T-helper 17 cell (primary cell): Measurements from ENCODE around the gene SOCS1. TPM values are rescaled to one million over a fixed set of nuclear protein-coding genes. Genes with fewer than 3 reads are reported as not detected.

Experiments
- ATAC-seq: fragments of 150-1000 bp; cut with Tn5 transposase; 2 replicates; pipeline ENCODE4 v1.10.0; 2021; ENCODE audit warnings: mild to moderate bottlenecking, moderate library complexity
- DNase-seq, 3 donors: peaks; one replicate each; pipeline versions ENCODE4 v3.0.0 to v3.0.0-alpha.2; 2020 to 2021
- H3K9me3 ChIP-seq: one replicate; pipeline ENCODE4 v1.7.0; 2013; ENCODE audit warnings: low read length, mild to moderate bottlenecking; ENCODE audit not compliant: control insufficient read depth, poor library complexity, severe bottlenecking
- H3K27ac Mint-ChIP-seq: one replicate; pipeline ENCODE4 v1.8.0; 2022; ENCODE audit warnings: mild to moderate bottlenecking, moderate library complexity, mixed read lengths
- H3K27me3 Mint-ChIP-seq: one replicate; pipeline ENCODE4 v1.8.0; 2022; ENCODE audit warnings: mixed read lengths
- H3K36me3 Mint-ChIP-seq: one replicate; pipeline ENCODE4 v1.8.0; 2022; ENCODE audit warnings: low read depth, mixed read lengths
- H3K4me1 Mint-ChIP-seq: one replicate; pipeline ENCODE4 v1.8.0; 2022; ENCODE audit warnings: mild to moderate bottlenecking, mixed read lengths
- H3K4me3 Mint-ChIP-seq: one replicate; pipeline ENCODE4 v1.8.0; 2022; ENCODE audit warnings: mild to moderate bottlenecking, moderate library complexity, mixed read lengths
- total RNA-seq, 4 donors: library from RNA in 2 of 4; stranded (reverse) in 2 of 4; gene quantifications; one replicate each; pipeline ENCODE4 v1.2.3 and lab custom pipeline; 2022 to 2026

SOCS1 gene
- total RNA-seq, 2 donors from 2014 or later, result 42.1 to 49.5 TPM

DNA sequence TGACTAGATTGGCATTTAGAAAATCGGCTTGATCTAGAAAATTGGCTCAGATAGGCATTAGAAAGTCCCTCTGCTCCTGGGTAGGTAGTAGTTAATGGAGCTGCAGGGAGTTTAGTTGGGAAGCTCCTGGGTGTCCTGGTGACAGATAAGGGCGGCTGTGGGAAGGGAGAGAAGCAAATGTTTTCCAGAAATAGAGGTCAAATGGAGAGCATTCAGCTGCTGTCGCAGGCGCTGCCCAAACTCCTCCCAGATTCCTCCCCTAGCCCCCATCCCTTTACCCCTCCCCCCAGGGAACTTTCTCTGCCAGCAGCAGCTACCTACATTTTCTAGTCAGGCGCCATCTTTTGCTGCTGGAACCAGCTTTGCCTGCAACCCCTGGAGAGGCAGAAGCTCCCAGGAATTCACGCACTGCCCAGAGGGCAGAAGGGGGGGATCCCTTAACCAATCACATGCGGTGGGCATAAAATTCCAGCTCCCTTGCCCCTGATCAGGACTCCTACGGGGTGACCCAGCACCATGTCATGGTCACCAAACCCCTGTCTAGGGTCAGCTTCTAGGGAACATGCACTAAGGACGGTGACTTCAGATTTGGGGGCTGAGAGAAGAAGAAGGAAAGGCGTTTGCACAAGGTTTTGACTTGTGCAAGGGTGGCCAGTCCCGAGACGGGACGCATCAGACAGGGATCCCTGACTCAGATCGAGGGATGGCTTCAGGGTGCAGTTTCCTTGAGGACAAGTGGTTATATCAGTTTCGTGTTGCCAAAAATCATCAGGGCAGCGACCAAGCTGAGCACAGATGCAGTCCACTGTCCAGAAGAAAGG is 43.8 kb downstream of the SOCS1 start:
- Mint-ChIP-seq H3K4me3 (no peak overlapping the region), H3K27me3 (no peaks in the 10 kb centered on the region), H3K4me1 (peaks cover 8% of the 10 kb centered on the region), H3K27ac (no peak overlapping the region), H3K36me3 (no peaks in the 10 kb centered on the region)
- DNase-seq (no peak), ATAC-seq (no peak)
- H3K9me3 ChIP-seq, result no peaks in the 10 kb centered on the region

DNA sequence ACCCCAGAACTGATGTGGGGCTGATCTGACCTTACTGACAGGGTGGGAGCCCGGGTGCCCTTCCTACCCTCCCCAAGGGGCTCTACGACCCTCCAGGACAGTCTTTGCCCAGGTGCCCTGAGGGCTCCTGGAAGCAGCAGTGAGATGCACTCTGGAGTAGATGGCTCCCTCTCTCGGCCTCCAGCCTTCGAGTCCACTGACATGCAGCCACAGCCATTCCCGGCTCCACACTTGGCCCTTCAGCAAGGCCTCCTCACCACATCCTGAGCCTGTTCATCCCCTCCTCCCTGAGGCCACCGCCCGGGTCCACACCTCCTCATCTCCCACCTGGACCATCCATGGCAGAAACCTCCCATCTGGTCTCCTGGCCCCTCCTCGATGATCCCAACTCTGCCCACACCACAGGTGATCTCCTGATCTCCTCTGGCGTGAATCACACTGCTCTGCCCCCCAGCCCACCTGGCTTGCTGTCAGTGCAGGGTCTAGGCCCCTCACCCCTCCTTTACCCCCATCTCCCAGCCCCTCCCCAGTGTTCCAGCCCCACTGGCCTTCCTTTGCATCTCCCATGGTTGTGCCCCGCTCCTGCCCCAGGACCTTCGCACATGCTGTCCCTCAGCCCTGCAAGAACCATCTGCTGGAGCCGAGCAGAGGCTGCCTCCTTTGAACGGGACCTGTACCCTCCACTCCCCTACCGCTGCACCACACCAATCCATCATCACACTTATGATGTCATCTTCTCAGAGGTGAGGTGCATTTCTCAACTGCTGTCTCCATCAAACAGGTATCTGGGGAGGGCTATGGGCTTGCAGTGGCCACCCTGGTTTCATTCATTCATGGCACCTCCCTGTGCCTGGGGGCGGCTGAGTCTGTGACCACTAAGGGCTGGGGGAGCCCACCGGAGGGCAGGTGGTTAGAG is 44.7 kb downstream of the SOCS1 start:
- no peaks in the 10 kb centered on the region for H3K27me3 Mint-ChIP-seq
- H3K4me3 Mint-ChIP-seq, result no peak overlapping the region
- no peak for DNase-seq
- H3K36me3 Mint-ChIP-seq, result no peaks in the 10 kb centered on the region
- ATAC-seq, result no peak
- H3K4me1 Mint-ChIP-seq, result peaks cover 15% of the 10 kb centered on the region
- no peaks in the 10 kb centered on the region for H3K9me3 ChIP-seq
- H3K27ac Mint-ChIP-seq, result no peak overlapping the region

DNA sequence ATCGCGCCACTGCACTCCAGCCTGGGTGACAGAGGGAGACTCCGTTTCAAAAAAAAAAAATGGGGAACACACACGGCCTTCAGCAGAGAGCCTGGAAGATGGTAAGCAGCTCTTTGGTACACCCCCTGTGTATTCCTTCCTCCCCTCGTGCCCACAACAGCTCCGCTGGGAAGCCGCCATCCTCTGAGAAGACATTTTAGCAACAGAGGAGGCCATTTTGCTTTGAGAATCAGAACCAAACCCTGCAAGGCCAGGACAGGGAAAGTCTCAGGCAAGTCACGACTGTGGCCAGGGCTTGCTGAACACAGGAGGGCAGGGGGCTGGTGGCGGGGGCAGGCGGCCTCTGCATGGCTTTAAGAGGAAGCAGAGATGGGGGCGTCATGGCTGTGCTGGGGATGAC is 45.7 kb downstream of the SOCS1 start:
- H3K4me3 Mint-ChIP-seq, result no peak overlapping the region
- no peak for ATAC-seq
- H3K27me3 Mint-ChIP-seq, result no peaks in the 10 kb centered on the region
- H3K4me1 Mint-ChIP-seq, result peaks cover 19% of the 10 kb centered on the region
- H3K36me3 Mint-ChIP-seq, result no peaks in the 10 kb centered on the region
- no peak overlapping the region for H3K27ac Mint-ChIP-seq
- no peak for DNase-seq
- no peaks in the 10 kb centered on the region for H3K9me3 ChIP-seq

DNA sequence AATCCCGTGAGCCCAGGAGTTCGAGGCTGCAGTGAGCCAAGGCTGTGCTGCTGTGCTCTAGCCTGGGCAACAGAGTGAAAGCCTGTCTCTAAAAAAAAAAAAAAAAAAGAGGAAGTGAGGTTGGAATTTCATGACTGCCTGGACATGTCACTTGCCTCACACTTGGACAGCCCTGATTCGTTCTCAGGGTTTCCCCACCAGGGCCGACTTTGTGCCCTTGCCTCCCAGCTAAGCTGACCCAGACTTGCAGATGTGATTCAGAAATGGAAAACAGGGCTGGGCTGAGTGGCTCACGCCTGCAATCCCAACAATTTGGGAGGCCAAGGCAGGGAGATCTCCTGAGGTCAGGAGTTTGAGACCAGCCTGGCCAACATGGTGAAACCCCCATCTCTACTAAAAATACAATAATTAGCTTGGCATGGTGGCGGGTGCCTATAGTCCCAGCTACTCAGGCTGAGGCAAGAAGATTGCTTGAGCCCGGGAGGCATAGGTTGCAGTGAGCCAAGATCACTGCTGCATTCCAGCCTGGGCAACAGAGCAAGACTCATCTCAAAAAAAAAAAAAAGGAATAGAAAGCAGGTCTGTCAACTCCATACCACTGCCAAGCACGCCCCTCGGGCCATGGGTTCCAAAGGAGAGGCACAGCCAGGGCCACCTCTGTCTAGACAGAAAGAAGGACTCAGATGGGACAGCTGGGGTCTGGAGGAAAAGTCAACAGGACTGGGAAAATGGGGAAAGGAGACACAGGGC is 46.9 kb downstream of the SOCS1 start:
- H3K4me3 Mint-ChIP-seq, result no peak overlapping the region
- no peak overlapping the region for H3K27ac Mint-ChIP-seq
- no peak for ATAC-seq
- no peaks in the 10 kb centered on the region for H3K27me3 Mint-ChIP-seq
- H3K4me1 Mint-ChIP-seq, result peaks cover 21% of the 10 kb centered on the region
- no peaks in the 10 kb centered on the region for H3K36me3 Mint-ChIP-seq
- DNase-seq, result no peak
- no peaks in the 10 kb centered on the region for H3K9me3 ChIP-seq

DNA sequence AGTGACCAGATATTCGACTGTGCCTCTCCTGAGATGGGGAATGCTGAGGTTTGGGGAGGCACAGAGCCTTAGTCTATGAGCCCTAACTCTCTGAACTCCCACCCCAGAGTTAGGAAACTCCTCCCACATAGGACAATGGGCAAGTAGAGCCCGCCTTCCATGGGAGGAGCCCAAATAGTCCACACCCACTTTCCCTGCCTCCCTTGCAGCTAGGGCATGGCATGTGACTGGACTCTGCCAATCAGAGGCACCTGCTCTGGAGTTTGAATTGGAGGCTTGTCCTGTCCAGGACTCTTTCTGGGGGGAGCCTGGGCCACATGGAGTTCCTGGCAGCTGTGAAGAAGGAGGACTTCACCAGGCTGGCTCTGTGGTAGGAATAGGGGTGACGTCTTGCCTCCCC is 48.4 kb downstream of the SOCS1 start:
- Mint-ChIP-seq H3K27ac (peak overlapping the region; percentile 93), H3K4me3 (no peak overlapping the region), H3K27me3 (no peaks in the 10 kb centered on the region), H3K4me1 (peaks cover 22% of the 10 kb centered on the region), H3K36me3 (no peaks in the 10 kb centered on the region)
- H3K9me3 ChIP-seq, result no peaks in the 10 kb centered on the region
- DNase-seq (no peak), ATAC-seq (no peak)

DNA sequence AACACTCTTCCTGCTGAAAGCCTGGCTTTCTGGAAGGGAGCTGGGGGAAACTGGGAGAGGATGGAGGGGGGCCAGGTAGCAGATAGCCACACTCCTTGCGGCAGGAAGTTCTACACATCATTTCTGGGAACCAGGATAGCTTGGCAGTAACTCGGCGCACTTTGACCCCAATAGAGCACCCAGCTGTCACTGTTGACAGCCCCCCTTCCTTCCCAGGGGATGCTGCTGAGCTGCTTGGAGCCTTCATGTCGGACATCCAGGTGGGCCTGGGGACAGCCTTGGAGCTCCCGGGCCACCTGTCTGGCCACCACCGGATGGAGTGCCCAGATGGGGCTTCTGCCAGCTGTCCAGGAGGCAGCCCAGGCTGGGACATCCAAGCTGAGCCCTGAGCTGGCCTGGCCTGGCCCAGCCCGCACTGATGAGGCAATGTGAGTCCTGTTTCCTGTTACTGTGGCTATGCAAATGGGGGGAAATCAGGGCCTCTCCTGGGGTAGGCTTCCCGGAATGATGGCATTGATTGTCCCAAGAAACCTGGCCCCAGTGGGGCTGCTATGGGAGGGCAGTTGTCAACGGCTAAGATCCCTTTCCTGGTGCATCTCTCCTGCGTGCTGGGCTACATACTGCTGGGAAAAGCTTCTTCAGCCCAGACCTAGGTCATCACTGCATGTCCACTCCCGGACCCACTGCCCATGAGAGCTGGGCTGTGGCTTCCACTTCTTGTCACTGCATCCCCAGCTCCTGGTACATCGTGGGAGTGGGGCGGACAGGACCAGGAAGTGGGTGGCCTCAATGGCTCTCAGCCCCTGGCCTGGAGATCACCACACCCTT is 50.0 kb downstream of the SOCS1 start:
- peak; percentile 23 for ATAC-seq
- Mint-ChIP-seq H3K4me1 (peaks cover 22% of the 10 kb centered on the region), H3K36me3 (no peaks in the 10 kb centered on the region), H3K27ac (peak overlapping the region; percentile 93), H3K27me3 (peaks cover 10% of the 10 kb centered on the region), H3K4me3 (no peak overlapping the region)
- DNase-seq, result no peak
- no peaks in the 10 kb centered on the region for H3K9me3 ChIP-seq

DNA sequence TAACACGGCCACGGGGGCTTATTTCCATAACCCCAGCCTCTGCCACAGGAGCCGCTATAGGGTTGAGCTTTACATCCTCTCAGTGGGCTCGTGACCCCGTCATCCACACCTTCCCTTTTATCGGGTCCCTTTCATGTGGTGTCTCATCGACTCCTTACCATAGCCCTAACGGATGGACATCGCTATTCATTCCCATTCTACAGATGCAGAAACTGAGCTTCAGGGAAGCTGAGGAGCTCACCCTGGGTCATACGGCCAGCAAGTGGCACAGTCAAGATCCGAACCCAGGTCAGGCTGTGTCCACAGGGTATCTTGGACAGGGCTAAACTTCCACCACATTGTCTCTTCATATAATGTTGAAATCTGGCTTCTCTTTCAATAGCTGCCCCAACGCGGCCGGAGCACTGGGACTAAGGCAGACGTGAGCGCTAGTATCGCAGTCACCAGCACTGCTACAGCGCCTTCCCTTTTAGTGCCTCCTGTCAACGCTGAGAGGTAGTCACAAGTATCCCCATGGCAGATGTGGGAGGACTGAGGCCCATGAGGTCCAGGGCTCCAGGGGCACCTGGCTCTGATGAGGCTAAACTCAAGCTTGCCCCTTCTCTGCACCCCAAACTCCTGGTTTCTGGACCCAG is 50.8 kb downstream of the SOCS1 start:
- Mint-ChIP-seq H3K4me3 (no peak overlapping the region), H3K36me3 (no peaks in the 10 kb centered on the region), H3K4me1 (peaks cover 22% of the 10 kb centered on the region), H3K27me3 (peaks cover 10% of the 10 kb centered on the region), H3K27ac (no peak overlapping the region)
- H3K9me3 ChIP-seq, result no peaks in the 10 kb centered on the region
- DNase-seq (no peak), ATAC-seq (no peak)

DNA sequence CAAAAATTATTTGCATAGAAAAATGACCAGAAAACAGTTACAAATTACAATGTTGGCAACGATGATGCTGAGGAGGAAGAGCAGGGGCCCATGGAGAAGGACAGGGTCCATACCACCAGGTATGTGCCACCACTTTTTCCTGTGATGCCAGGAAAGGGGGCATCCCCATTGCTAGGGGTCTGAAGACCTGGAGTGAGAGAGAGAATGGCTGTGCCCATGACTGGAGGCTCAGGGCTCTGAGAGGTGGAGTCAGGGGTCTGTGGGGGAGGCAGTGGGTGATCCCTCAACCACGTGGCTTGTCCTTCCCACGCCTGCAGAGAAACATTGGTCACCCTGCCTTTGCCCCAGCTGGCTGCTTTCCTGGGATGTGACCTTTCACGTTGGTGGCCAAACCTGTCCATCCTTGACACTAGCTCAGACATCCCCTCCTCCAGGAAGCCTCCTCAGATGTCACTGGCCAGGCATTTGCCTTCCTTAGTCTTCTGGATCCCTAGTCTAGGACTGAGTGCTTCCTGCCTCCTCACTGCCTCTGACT is 51.4 kb downstream of the SOCS1 start:
- H3K9me3 ChIP-seq, result no peaks in the 10 kb centered on the region
- no peak for DNase-seq
- no peak overlapping the region for H3K4me3 Mint-ChIP-seq
- peaks cover 22% of the 10 kb centered on the region for H3K4me1 Mint-ChIP-seq
- H3K27ac Mint-ChIP-seq, result no peak overlapping the region
- no peak for ATAC-seq
- H3K36me3 Mint-ChIP-seq, result no peaks in the 10 kb centered on the region
- peaks cover 10% of the 10 kb centered on the region for H3K27me3 Mint-ChIP-seq

Other genes starting within 250 kb of the SOCS1 start
- not detected for gene TNP2, start 13.1 kb upstream of the SOCS1 start, total RNA-seq
- gene PRM3, start 17.4 kb upstream of the SOCS1 start, total RNA-seq, result not detected
- gene PRM2, start 20.3 kb upstream of the SOCS1 start, total RNA-seq, result not detected
- gene PRM1, start 25.1 kb upstream of the SOCS1 start, total RNA-seq, result not detected
- gene RMI2, start 89.3 kb upstream of the SOCS1 start, total RNA-seq, result 1 to 10 TPM; 1.4 to 2.1 TPM